Left ventricle myocardium superior (tissue), 1 donor: ENCODE measurements around the gene SCEL. TPM values are rescaled to one million over a fixed set of nuclear protein-coding genes. Genes with fewer than 3 reads are reported as not detected.

Experiments
- ATAC-seq: fragments of 200-7000 bp; cut with Tn5 transposase; one replicate; pipeline ENCODE4 v1.9.1; 2020; ENCODE audit warnings: mild to moderate bottlenecking, moderate library complexity
- DNase-seq: peaks from one replicate; pipeline ENCODE4 v3.0.0-alpha.2; 2020
- intact Hi-C: fragments of 100-400 bp; cut with micrococcal nuclease; formaldehyde crosslinking; loops from one replicate; pipeline ENCODE4 v1.11.0; 2022
- total RNA-seq: library from RNA; stranded (reverse); fragmentation: NEBNext Ultra II Directional; extraction: Animal tissue kit (Norgen Biotek cat#: 25700); gene quantifications from one replicate; pipeline ENCODE4 v1.2.1, GENCODE V29; 2021
- donor health status: DM: no; HTN: yes; CAD: no; lungs with severe emphysema.

Gene SCEL
- total RNA-seq, 1 donor from 2014 or later = not detected

- DNase-seq (no peak), ATAC-seq (no peak)
- intact Hi-C loops = no loop called here
Measured at GRCh38 chr13:77519808-77520207, 15.7 kb upstream of the SCEL start.

GRCh38 chr13:77521194-77521593, 14.3 kb upstream of the SCEL start:
- intact Hi-C loops = no loop called here
- ATAC-seq (no peak), DNase-seq (no peak)

- intact Hi-C loops = no loop called here
- DNase-seq = no peak
- no peak for ATAC-seq
Measured at GRCh38 chr13:77521595-77522367, 13.7 kb upstream of the SCEL start.

- intact Hi-C loops = no loop called here
- ATAC-seq (no peak), DNase-seq (no peak)
Measured at GRCh38 chr13:77522444-77522843, 13.1 kb upstream of the SCEL start.

GRCh38 chr13:77523386-77523785, 12.1 kb upstream of the SCEL start:
- intact Hi-C loops = no loop called here
- no peak for ATAC-seq
- DNase-seq = no peak

- intact Hi-C loops = no loop called here
- ATAC-seq (no peak), DNase-seq (no peak)
Measured at GRCh38 chr13:77523834-77524728, 11.4 kb upstream of the SCEL start.

GRCh38 chr13:77528414-77528813, 7.1 kb upstream of the SCEL start:
- ATAC-seq (no peak), DNase-seq (no peak)
- intact Hi-C loops = no loop called here

GRCh38 chr13:77528834-77529500, 6.5 kb upstream of the SCEL start:
- no peak for DNase-seq
- intact Hi-C loops = no loop called here

DNA sequence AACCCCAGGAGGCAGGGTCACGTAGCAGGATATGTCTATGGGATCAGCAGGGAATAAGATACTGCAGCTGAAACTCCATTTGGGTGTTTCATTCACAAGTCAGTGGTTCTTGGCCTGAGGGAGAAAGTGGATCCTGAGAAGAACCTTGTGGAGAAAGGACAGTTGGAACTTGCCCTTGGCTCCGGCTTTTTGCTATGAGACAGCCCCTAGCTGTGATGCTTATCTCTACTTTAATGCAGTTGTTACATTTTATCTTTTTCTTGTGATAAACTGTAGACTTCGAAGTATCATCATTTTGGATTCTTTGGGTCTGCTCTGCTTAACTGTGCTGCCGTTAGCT, 6.0 kb upstream of the SCEL start:
- ATAC-seq = no peak
- intact Hi-C loops = no loop called here
- no peak for DNase-seq

More at GRCh38 chr13:77528834-77529500, 6.5 kb upstream of the SCEL start:
- no peak for ATAC-seq

- ATAC-seq (peak; percentile 32), DNase-seq (no peak)
- intact Hi-C loops = no loop called here
Measured at GRCh38 chr13:77530875-77531274, 4.6 kb upstream of the SCEL start.

DNA sequence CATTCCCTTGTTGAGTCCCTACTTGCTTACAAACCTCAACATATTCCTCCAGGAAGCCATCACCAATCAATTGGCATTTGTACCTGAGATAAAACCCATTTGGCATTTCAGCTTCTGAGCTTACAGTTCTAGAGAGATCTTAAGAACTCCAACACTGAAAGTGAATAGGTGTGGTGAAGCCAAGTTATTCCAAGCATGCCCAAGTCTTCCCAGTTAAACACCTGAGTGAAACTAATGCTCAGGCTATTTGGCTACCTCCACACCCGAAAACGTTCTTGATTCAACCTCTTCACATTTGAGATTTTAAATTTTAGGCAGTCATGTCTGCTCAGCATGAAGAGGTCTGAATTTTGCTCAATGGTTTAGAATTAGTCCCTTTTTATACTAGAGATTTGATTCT, 2.5 kb upstream of the SCEL start:
- DNase-seq = no peak
- intact Hi-C loops = no loop called here
- ATAC-seq = no peak

- intact Hi-C loops = no loop called here
- no peak for ATAC-seq
- DNase-seq = no peak
Measured at GRCh38 chr13:77533875-77534788, 1.4 kb upstream of the SCEL start.

- no peak for DNase-seq
- no peak for ATAC-seq
- intact Hi-C loops = no loop called here
Measured at GRCh38 chr13:77536358-77536757, 852 bp downstream of the SCEL start.

DNA sequence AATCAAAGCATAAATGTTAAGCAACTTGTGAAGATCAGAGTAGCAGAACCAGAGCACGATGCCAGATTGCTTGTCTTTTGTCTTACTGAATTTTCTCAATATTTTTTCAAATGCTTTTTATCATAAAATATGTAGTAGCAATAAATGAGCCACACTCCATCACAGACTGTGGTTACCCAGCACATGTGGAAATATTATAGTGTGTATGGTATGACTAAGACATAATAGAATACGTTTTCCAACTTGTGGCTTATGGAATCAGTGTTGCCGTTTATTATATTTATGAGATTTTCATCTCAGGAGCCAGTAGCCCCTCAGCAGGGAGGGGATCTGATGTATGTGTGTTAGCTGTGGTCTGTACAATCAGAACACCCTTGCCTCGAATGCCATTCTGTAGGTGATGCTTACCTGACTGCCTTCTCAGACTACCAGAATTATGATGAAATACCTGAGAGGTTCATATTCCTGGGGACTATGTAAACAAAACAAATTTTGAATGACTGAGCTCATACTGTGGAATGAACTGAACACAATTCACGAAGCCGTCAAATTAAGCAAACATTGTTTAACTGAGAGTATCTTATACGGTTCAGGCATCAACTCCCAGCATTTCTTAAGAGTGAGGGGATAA, 1.9 kb downstream of the SCEL start:
- ATAC-seq = no peak
- intact Hi-C loops = no loop called here

GRCh38 chr13:77543711-77544110, 8.2 kb downstream of the SCEL start:
- DNase-seq = no peak
- no peak for ATAC-seq
- intact Hi-C loops = no loop called here

More for the DNA sequence above, 1.9 kb downstream of the SCEL start:
- no peak for DNase-seq

DNA sequence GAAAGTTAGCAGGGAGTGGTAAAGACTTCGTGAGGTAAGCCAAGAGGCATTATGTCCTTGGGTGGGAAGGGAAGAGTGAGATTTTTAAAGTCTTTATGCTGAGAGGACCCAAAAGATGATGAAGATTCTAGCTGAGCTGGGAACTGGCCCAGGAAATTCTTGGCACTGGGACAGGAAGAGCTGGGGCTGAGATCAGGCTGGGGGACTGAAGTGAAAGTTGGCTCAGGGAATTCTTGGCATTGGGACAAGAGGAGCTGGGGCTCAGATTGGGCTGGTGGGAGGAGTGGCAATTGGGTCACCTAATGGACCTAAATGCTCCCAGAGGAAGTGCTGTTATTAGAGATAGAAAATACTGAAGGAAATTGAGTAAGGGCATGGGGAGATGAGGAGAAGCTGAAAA, 8.8 kb downstream of the SCEL start:
- DNase-seq (peak; percentile 71), ATAC-seq (peak; percentile 96)
- intact Hi-C loops = no loop called here

DNA sequence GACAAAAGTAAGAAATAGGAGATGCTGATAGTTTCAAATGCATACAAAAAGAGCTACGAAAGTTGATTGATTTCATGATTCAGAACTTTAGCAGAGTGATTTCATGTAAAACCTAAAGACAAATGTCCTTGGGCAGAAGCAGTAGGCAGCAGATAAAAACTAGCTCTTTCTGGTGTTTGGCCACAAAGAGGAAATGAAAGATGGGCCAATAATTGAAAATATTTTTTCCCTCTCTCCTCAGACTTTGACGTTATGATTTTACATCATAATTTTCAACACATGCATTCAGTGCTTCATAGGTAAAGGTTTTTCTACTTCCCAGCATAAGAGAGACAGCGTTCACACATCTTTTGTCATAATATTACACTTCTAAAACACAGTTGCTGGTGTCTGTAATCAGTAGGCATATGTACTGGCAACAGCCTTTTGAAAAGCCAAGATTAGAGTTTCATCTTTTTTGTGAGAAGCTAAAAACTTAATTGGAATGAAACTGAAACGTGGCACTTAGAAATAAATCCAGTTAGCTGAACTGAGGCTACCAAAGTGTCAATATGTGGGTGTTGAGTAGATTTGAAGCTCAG, 9.3 kb downstream of the SCEL start:
- intact Hi-C loops = no loop called here
- no peak for ATAC-seq
- DNase-seq = no peak
